Vagina (tissue), 2 donors: ENCODE results near the gene SHROOM4.

Experiments used
- CTCF ChIP-seq, 3 experiments: fragments of 450-650 bp in 2 of 3; fragments of 200-600 bp in 1 of 3; sonication (generic) in 1 of 3; IDR thresholded peaks; one replicate each; pipeline ENCODE4 v1.5.1; 2017 to 2019; ENCODE audit warnings: antibody characterized with exemption in 3 of 3, mild to moderate bottlenecking in 2 of 3, moderate library complexity in 2 of 3
- POLR2A ChIP-seq, 2 donors: fragments of 450-650 bp; IDR thresholded peaks; one replicate each; pipeline ENCODE4 v1.6.1; 2017; ENCODE audit warnings: antibody characterized with exemption in 2 of 2, mild to moderate bottlenecking in 2 of 2, moderate library complexity in 2 of 2

GRCh38 chrX:50719614-50720013, 94.4 kb downstream of the SHROOM4 start:
- TF ChIP-seq CTCF (IDR thresholded peaks at IDR 0.05) (no peak), POLR2A (IDR thresholded peaks at IDR 0.05) (no peak)
